Hepatocyte (in vitro differentiated cells): Measurements from ENCODE around the gene ZNF587B. TPM values are rescaled to one million over a fixed set of nuclear protein-coding genes. Genes with fewer than 3 reads are reported as not detected.

Experiments
- DNase-seq: peaks from one replicate; pipeline ENCODE4 v3.0.0-alpha.2; 2016; ENCODE audit warnings: low spot score
- H2AFZ ChIP-seq: fragments of 200-600 bp; sonication (generic); 2 replicates; pipeline ENCODE4 v1.6.0; 2016; ENCODE audit warnings: antibody characterized with exemption, mild to moderate bottlenecking
- H3K27ac ChIP-seq: fragments of 200-600 bp; sonication (generic); 2 replicates; pipeline ENCODE4 v1.5.1; 2016; ENCODE audit warnings: mild to moderate bottlenecking
- H3K27me3 ChIP-seq: fragments of 200-600 bp; sonication (generic); 2 replicates; pipeline ENCODE4 v1.6.1; 2016
- H3K36me3 ChIP-seq: fragments of 200-600 bp; sonication (generic); replicated peaks from 2 replicates; pipeline ENCODE4 v1.5.1; 2016; ENCODE audit warnings: low read depth; ENCODE audit not compliant: insufficient read depth
- H3K4me1 ChIP-seq: fragments of 200-600 bp; sonication (generic); 2 replicates; pipeline ENCODE4 v1.5.1; 2016; ENCODE audit warnings: mild to moderate bottlenecking, moderate library complexity; ENCODE audit not compliant: insufficient read depth
- H3K4me2 ChIP-seq: fragments of 200-600 bp; sonication (generic); 2 replicates; pipeline ENCODE4 v1.6.0; 2016
- H3K4me3 ChIP-seq: fragments of 200-600 bp; sonication (generic); 2 replicates; pipeline ENCODE4 v1.5.1; 2016; ENCODE audit warnings: mild to moderate bottlenecking
- H3K79me2 ChIP-seq: fragments of 200-600 bp; sonication (generic); 2 replicates; pipeline ENCODE4 v1.6.0; 2017; ENCODE audit warnings: mild to moderate bottlenecking
- H3K9me2 ChIP-seq: fragments of 200-600 bp; sonication (generic); replicated peaks from 2 replicates; pipeline ENCODE4 v1.6.0; 2017; ENCODE audit warnings: mild to moderate bottlenecking; ENCODE audit not compliant: insufficient read depth
- H3K9me3 ChIP-seq: fragments of 200-600 bp; sonication (generic); 2 replicates; pipeline ENCODE4 v1.5.1; 2016; ENCODE audit warnings: low read depth, mild to moderate bottlenecking
- H4K20me1 ChIP-seq: fragments of 200-600 bp; sonication (generic); 2 replicates; pipeline ENCODE4 v1.6.0; 2016; ENCODE audit warnings: mild to moderate bottlenecking; ENCODE audit not compliant: insufficient read depth, poor library complexity, severe bottlenecking
- EZH2 ChIP-seq: fragments of 200-600 bp; sonication (generic); IDR thresholded peaks from 2 replicates; pipeline ENCODE4 v1.6.1; 2016; ENCODE audit warnings: antibody characterized with exemption, mild to moderate bottlenecking, borderline replicate concordance
- EZH2phosphoT487 ChIP-seq: fragments of 200-600 bp; sonication (generic); IDR thresholded peaks from one replicate; pipeline ENCODE4 v1.6.1; 2018; ENCODE audit warnings: antibody characterized with exemption, mild to moderate bottlenecking, low read depth, moderate library complexity; ENCODE audit not compliant: unreplicated experiment, severe bottlenecking
- WGBS: methylation state at CpG from one replicate; pipeline ENCODE4 v1.1.6; 2016; ENCODE audit warnings: low lambda C conversion rate; ENCODE audit errors: missing lambda C conversion rate; 5-methylcytosine and 5-hydroxymethylcytosine counted together
- polyA plus RNA-seq: library from polyadenylated mRNA; unstranded; fragments of >200 nt; fragmentation: Nextera tagmentation; extraction: Ambion mirVana; gene quantifications from 2 replicates; pipeline ENCODE4 v1.2.1, GENCODE V29; 2016
- total RNA-seq: library from RNA; depleted of rRNA; stranded (reverse); fragments of >200 nt; gene quantifications from 2 replicates; pipeline ENCODE4 v1.2.3, GENCODE V29; 2014
- TF ChIP-seq, protein P1 (sequence below): fragments of 200-600 bp; sonication (generic); IDR thresholded peaks from 2 replicates; pipeline ENCODE4 v1.5.1; 2016; ENCODE audit warnings: antibody characterized with exemption, mild to moderate bottlenecking; ENCODE audit not compliant: poor library complexity

The ZNF587B gene
- total RNA-seq: 13.9 and 16.8 TPM in 2 replicates
- 1.8 and 6.4 TPM in 2 replicates for polyA plus RNA-seq

- Histone ChIP-seq H3K4me3 (peak within 1 kb of the TSS; percentile 46), H3K36me3 (no peaks in the 10 kb centered on the region), H3K79me2 (peaks cover 66% of the 10 kb centered on the region), H3K27me3 (no peaks in the 10 kb centered on the region), H3K9me2 (no peaks in the 10 kb centered on the region), H4K20me1 (no peaks in the 10 kb centered on the region), H3K9me3 (no peaks in the 10 kb centered on the region), H3K27ac (peak within 1 kb of the TSS; percentile 94), H3K4me1 (peaks cover 23% of the 10 kb centered on the region), H3K4me2 (peak within 1 kb of the TSS; percentile 86), H2AFZ (peak within 1 kb of the TSS; percentile 41)
- TF ChIP-seq, protein P1, sequence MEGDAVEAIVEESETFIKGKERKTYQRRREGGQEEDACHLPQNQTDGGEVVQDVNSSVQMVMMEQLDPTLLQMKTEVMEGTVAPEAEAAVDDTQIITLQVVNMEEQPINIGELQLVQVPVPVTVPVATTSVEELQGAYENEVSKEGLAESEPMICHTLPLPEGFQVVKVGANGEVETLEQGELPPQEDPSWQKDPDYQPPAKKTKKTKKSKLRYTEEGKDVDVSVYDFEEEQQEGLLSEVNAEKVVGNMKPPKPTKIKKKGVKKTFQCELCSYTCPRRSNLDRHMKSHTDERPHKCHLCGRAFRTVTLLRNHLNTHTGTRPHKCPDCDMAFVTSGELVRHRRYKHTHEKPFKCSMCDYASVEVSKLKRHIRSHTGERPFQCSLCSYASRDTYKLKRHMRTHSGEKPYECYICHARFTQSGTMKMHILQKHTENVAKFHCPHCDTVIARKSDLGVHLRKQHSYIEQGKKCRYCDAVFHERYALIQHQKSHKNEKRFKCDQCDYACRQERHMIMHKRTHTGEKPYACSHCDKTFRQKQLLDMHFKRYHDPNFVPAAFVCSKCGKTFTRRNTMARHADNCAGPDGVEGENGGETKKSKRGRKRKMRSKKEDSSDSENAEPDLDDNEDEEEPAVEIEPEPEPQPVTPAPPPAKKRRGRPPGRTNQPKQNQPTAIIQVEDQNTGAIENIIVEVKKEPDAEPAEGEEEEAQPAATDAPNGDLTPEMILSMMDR: peak; percentile 45
- TF ChIP-seq EZH2phosphoT487: no peak
- DNase-seq: peak; percentile 90
- WGBS: 6% methylated on average over 22 of the region's 22 CpGs
These were observed at the start of gene ZNF587B for GRCh38 chr19:57830071-57830602. Gene ZNF587B, plus strand, starts transcription at chr19:57830299. Its CDS starts 230 bp downstream, at chr19:57830529.

DNA sequence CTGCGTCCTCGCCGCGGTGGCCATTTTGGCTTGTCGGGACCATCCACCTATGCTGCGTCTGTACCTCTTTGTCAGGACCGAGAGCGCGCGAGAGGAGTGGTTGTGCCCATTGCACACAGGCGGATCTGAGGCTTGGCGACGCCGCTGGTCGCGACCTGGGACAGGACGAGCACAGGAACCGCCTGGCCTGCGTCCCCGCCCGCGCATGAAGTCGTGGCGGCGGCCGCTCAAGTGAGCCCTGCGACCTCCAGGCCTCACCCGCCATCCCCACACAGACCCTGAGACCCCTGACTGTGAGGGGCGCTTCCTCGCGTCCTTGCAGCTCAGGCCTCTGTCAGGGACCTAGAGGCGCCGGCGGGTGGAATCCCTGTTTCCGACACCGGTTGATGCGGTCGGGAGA is 43.8 kb upstream of the ZNF587B start:
- H3K4me1 ChIP-seq: no peaks in the 10 kb centered on the region
- no peak overlapping the region for H3K4me2 ChIP-seq
- no peak for DNase-seq
- peaks cover 77% of the 10 kb centered on the region for H3K79me2 ChIP-seq
- no peak overlapping the region for H2AFZ ChIP-seq
- TF ChIP-seq, protein P1: no peak
- TF ChIP-seq EZH2phosphoT487 (no peak), EZH2 (no peak)
- peaks cover 3% of the 10 kb centered on the region for H3K9me3 ChIP-seq
- no peaks in the 10 kb centered on the region for H3K27me3 ChIP-seq
- H3K4me3 ChIP-seq: no peak overlapping the region
- H3K27ac ChIP-seq: no peak overlapping the region
- no peaks in the 10 kb centered on the region for H3K36me3 ChIP-seq
- H4K20me1 ChIP-seq: no peaks in the 10 kb centered on the region
- WGBS: 96% methylated on average over 22 of the region's 38 CpGs
- H3K9me2 ChIP-seq: no peaks in the 10 kb centered on the region

DNA sequence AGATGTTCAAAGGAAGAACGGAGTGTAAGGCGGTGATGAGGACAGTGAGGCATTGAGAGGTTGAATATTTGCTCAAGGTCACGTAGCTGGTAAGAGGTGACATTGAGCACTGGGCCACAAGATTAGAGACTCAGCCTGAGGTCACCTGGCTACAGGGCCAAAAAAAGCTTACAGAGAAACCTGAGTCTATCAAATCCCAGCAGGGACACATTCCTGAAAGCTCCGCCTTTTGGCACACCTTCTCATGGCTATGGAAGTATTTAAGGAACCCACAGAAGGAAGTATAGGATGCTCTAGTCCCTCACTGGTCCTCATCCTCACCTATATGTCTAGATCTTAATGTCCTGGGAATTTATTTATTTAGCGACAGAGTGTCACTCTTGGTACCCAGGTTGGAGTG is 43.2 kb upstream of the ZNF587B start:
- TF ChIP-seq EZH2: no peak
- TF ChIP-seq, protein P1: no peak
- no peak for TF ChIP-seq EZH2phosphoT487
- H3K36me3 ChIP-seq: no peaks in the 10 kb centered on the region
- H3K4me1 ChIP-seq: no peaks in the 10 kb centered on the region
- H3K4me2 ChIP-seq: no peak overlapping the region
- 96% methylated on average over 5 of the region's 5 CpGs for WGBS
- H3K9me2 ChIP-seq: no peaks in the 10 kb centered on the region
- H3K27me3 ChIP-seq: no peaks in the 10 kb centered on the region
- H3K79me2 ChIP-seq: peaks cover 75% of the 10 kb centered on the region
- H3K4me3 ChIP-seq: no peak overlapping the region
- H3K9me3 ChIP-seq: peaks cover 3% of the 10 kb centered on the region
- no peak overlapping the region for H2AFZ ChIP-seq
- no peaks in the 10 kb centered on the region for H4K20me1 ChIP-seq
- no peak for DNase-seq
- no peak overlapping the region for H3K27ac ChIP-seq
